ENCODE data around the gene RFFL. TPM values are rescaled to one million over a fixed set of nuclear protein-coding genes. Genes with fewer than 3 reads are reported as not detected.
A peak's percentile ranks its signal among the peaks of the same experiment; 100 is the strongest.

The RFFL gene
- total RNA-seq, 1 donor from 2014 or later, result 27.6 TPM

DNA sequence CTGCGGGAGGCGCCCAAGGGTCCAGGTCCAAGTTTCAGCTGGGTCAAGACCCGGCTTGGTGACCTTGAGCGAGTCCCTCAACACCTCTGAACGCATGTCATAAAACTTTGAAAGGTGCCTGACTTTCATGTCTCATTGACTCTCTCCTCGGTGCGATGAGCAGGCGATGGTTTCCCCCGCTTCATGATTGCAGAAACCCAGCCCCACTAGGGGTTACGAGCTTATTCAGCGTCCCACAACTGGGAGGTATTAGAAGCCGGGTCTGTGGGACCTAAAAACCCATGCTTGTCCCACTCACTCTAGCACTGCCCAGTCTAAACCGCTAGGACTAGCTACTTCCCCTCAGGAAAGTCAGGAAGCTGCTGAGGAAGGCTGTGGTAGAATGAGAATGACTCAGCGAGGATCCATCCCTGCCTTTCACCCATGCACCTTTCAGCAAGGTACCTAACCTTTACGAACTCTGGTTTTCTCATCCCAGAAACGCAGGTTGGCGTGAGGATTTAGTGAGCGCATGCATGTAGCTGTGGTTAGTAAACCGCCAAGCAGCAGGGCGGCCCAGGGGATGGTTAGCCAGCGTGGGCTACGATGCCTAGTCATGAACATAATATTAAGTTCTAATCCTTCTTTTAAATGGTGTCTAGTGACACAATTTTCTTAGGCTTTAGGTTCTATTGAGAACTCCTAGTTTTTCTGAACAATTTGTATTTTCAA lies 26.2 kb upstream of the RFFL start:
- TF ChIP-seq, protein P1, sequence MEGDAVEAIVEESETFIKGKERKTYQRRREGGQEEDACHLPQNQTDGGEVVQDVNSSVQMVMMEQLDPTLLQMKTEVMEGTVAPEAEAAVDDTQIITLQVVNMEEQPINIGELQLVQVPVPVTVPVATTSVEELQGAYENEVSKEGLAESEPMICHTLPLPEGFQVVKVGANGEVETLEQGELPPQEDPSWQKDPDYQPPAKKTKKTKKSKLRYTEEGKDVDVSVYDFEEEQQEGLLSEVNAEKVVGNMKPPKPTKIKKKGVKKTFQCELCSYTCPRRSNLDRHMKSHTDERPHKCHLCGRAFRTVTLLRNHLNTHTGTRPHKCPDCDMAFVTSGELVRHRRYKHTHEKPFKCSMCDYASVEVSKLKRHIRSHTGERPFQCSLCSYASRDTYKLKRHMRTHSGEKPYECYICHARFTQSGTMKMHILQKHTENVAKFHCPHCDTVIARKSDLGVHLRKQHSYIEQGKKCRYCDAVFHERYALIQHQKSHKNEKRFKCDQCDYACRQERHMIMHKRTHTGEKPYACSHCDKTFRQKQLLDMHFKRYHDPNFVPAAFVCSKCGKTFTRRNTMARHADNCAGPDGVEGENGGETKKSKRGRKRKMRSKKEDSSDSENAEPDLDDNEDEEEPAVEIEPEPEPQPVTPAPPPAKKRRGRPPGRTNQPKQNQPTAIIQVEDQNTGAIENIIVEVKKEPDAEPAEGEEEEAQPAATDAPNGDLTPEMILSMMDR (IDR thresholded peaks at IDR 0.05), result peak; percentile 18
- Histone ChIP-seq H3K27me3 (ENCODE audit: low read depth) (no peaks in the 10 kb centered on the region), H3K27ac (peak overlapping the region; percentile 93), H3K4me3 (peak overlapping the region; percentile 92), H3K36me3 (no peaks in the 10 kb centered on the region), H3K4me1 (peaks cover 24% of the 10 kb centered on the region), H3K9me3 (no peaks in the 10 kb centered on the region)
- ATAC-seq (peak; percentile 31 to 54), DNase-seq (peak; percentile 54)
- intact Hi-C loops (cut with DNase I), result no loop called here

DNA sequence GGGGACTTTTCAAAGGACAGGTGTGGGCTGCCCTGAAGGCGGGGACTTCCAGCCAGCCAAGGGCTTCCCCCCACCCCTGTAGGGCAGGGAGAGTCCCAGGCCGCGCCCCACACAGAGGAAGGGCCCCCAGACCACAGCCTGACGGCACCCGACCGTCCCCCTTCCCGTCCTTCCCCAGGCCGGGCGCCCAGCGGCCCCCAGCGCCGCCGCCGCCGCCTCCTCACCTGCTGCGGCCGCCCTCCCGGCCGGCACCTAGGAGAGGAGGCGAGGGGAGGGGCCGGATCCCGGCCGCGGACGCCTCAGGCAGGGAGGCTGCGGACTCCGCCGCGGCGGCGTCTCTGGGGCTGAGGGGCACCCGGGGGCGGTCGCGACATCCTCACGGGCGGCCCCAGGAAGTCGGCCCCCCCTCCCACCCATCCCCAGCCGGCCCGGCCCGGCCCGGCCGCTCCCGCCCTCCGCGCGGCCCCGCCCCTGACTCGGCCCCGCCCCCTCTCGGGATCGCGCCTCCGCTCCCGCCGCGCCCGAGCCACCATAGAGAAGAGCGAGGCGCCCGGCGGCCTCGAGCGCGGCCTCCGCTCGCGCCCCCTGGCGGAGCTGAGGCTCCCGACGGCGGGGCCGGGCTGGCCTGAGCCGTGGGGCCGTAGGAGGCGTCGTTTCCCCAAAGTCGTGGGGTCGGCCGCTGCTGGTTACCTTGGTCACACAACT lies 25.5 kb upstream of the RFFL start:
- intact Hi-C loops (cut with DNase I), result no loop called here
- Histone ChIP-seq H3K27me3 (ENCODE audit: low read depth) (no peaks in the 10 kb centered on the region), H3K36me3 (no peaks in the 10 kb centered on the region), H3K27ac (peak overlapping the region; percentile 93), H3K4me1 (peaks cover 24% of the 10 kb centered on the region), H3K9me3 (no peaks in the 10 kb centered on the region), H3K4me3 (peak overlapping the region; percentile 92)
- TF ChIP-seq, protein P1 (IDR thresholded peaks at IDR 0.05), result peak; percentile 82
- DNase-seq (peak; percentile 90), ATAC-seq (peak; percentile 97 to 98)

DNA sequence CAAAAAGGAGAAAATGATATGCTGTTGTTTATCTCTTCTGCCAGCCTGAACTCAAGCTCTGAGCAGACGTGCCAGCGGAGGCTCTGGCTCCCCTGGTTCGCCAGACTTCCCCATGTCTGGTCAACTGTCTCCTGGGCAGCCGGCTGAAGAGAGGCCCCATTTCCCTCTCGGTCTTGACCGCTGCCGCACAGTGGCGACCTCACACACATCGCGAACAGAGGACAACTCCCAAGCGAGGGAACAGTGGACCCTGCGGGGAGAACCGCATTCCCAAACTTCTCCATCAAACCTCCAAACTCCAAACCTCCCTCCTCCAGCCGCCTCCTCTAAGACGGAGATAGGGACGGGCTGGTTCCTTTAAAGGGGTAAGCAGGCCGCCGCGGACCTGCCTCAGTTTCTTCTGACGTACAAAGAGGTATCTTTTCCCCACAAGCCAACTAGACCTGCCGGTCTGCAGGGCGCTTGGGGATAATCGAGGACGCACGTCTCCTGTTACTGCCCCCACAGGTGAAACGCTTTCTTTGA lies 24.9 kb upstream of the RFFL start:
- no peaks in the 10 kb centered on the region for H3K36me3 ChIP-seq
- no peaks in the 10 kb centered on the region for H3K9me3 ChIP-seq
- peak overlapping the region; percentile 92 for H3K4me3 ChIP-seq
- DNase-seq (peak; percentile 75), ATAC-seq (peak; percentile 67 to 70)
- TF ChIP-seq, protein P1 (IDR thresholded peaks at IDR 0.05), result no peak
- H3K4me1 ChIP-seq, result peaks cover 24% of the 10 kb centered on the region
- H3K27me3 ChIP-seq (ENCODE audit: low read depth), result no peaks in the 10 kb centered on the region
- peak overlapping the region; percentile 93 for H3K27ac ChIP-seq
- intact Hi-C loops (cut with DNase I), result no loop called here

DNA sequence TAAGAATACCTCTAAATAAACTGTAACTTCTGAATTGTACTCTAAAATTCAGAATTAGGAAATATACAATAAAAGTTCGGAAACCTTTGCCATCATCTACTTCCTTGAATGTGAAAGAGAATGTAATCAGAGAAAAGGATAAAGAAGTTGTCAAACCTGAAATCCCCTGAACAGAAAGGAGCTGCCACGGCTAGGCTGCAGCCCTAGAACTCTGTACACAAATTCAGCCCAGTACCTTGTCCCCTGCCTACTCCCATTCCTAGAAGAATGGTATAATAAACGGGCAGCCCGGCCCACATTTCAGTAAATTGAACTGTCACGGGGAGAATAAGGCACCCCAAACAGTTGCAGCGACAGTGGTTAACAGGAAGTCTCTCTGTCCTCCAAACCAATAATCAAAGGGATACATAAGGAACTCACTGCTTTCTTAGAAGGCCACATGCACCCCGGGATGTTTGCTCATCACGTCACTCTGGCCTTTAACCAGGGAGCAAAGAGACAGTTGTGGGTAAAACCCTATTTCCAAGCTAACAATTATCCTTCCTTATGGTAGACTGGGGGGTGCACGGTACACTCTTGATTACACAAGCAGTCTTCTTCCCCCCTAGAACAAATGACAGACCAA lies 24.3 kb upstream of the RFFL start:
- intact Hi-C loops (cut with DNase I), result no loop called here
- Histone ChIP-seq H3K27me3 (ENCODE audit: low read depth) (no peaks in the 10 kb centered on the region), H3K9me3 (no peaks in the 10 kb centered on the region), H3K4me3 (peak overlapping the region; percentile 92), H3K27ac (peak overlapping the region; percentile 93), H3K36me3 (no peaks in the 10 kb centered on the region), H3K4me1 (peaks cover 24% of the 10 kb centered on the region)
- peak in 1 of 2 donors; percentile 11 for ATAC-seq
- TF ChIP-seq, protein P1 (IDR thresholded peaks at IDR 0.05), result no peak
- DNase-seq, result no peak

DNA sequence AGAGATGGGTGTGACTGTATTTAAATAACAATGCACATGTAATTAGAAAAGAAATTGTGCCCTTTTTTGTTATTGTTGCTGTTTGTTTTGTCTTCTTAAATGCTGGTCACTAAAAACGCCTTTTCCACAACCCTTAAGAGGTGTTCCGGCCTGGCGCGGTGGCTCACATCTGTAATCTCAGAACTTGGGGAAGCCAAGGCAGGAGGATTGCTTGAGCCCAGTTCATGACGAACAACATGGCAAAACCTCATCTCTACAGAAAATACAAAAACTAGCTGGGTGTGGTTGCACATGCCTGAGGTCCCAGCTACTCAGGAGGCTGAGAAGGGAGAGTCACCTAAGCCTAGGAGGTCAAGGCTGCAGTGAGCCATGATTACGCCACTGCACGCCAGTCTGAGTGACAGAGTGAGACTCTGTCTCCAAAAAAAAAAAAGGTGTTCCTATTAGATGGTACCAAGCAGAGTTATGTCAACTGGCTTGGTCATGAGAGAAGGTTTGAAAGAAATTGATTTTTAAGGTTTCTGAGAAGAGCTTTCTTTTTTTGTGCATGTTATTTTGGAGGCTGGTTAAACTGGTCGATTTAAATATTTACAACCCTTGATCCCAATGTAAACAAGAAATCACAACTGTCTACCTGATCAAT lies 23.5 kb upstream of the RFFL start:
- no peaks in the 10 kb centered on the region for H3K27me3 ChIP-seq (ENCODE audit: low read depth)
- intact Hi-C loops (cut with DNase I), result no loop called here
- H3K36me3 ChIP-seq, result no peaks in the 10 kb centered on the region
- no peak overlapping the region for H3K4me3 ChIP-seq
- no peak for DNase-seq
- TF ChIP-seq, protein P1 (IDR thresholded peaks at IDR 0.05), result no peak
- peaks cover 31% of the 10 kb centered on the region for H3K4me1 ChIP-seq
- H3K27ac ChIP-seq, result no peak overlapping the region
- no peaks in the 10 kb centered on the region for H3K9me3 ChIP-seq
- no peak for ATAC-seq

Data from lower lobe of right lung (tissue), 2 donors.